ENCODE data around the gene LRRC72.
"Not testable (repeated sequence)": the region's sequence is repeated elsewhere in the genome, so short reads cannot be mapped to it uniquely, and the experiment has no call there.

Gene LRRC72

GRCh38 chr7:16590424-16590823, 63.8 kb downstream of the LRRC72 start:
- no peaks in the 10 kb centered on the region for H3K4me1 ChIP-seq (ENCODE audit: insufficient read depth, insufficient read length)
- no peak for DNase-seq (ENCODE audit: low read depth, low spot score)
- H3K9me3 ChIP-seq (ENCODE audit: insufficient read depth, low read length), result no peaks in the 10 kb centered on the region
- TF ChIP-seq YY1 (IDR thresholded peaks at IDR 0.05; ENCODE audit: insufficient read depth, insufficient read length) (no peak), ZNF274 (IDR thresholded peaks at IDR 0.05; ENCODE audit: low read depth, low read length) (no peak), SUZ12 (IDR thresholded peaks at IDR 0.05; ENCODE audit: extremely low read depth, insufficient read depth, insufficient read length) (no peak)
- H3K4me3 ChIP-seq (ENCODE audit: insufficient read length, low read depth), result no peak overlapping the region
- H3K27me3 ChIP-seq (ENCODE audit: insufficient read depth, insufficient read length), result no peaks in the 10 kb centered on the region
- H3K36me3 ChIP-seq (ENCODE audit: insufficient read depth, insufficient read length, low read length), result no peaks in the 10 kb centered on the region
- no peak overlapping the region for H3K9ac ChIP-seq (ENCODE audit: insufficient read length, low read depth)

GRCh38 chr7:16592395-16592794, 65.8 kb downstream of the LRRC72 start:
- Histone ChIP-seq H3K9ac (ENCODE audit: insufficient read length, low read depth) (no peak overlapping the region), H3K4me1 (ENCODE audit: insufficient read depth, insufficient read length) (no peaks in the 10 kb centered on the region), H3K9me3 (ENCODE audit: insufficient read depth, low read length) (no peaks in the 10 kb centered on the region), H3K36me3 (ENCODE audit: insufficient read depth, insufficient read length, low read length) (no peaks in the 10 kb centered on the region), H3K27me3 (ENCODE audit: insufficient read depth, insufficient read length) (no peaks in the 10 kb centered on the region), H3K4me3 (ENCODE audit: insufficient read length, low read depth) (no peak overlapping the region)
- no peak for DNase-seq (ENCODE audit: low read depth, low spot score)
- no peak for TF ChIP-seq ZNF274 (IDR thresholded peaks at IDR 0.05; ENCODE audit: low read depth, low read length)
- no peak for TF ChIP-seq SUZ12 (IDR thresholded peaks at IDR 0.05; ENCODE audit: extremely low read depth, insufficient read depth, insufficient read length)
- TF ChIP-seq YY1 (IDR thresholded peaks at IDR 0.05; ENCODE audit: insufficient read depth, insufficient read length), result no peak

DNA sequence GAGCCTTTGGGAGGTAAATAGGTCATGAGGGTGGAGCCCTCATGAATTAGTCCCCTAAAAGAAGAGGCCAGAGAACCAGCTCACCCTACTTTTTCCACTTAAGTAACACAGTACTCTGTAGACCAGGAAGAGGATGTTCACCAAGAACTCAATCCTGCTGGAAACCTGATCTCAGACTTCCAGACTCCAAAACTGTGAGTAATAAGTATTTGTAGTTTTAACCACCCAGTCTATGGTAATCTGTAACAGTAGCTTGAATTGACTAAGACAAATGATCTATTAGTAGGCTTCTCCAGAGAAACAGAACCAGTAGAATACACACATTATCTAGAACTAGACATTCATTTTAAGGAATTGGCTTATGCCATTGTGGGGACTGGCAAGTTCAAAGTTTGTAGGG, 67.4 kb downstream of the LRRC72 start:
- no peak for DNase-seq (ENCODE audit: low read depth, low spot score)
- Histone ChIP-seq H3K36me3 (ENCODE audit: insufficient read depth, insufficient read length, low read length) (no peaks in the 10 kb centered on the region), H3K4me3 (ENCODE audit: insufficient read length, low read depth) (no peak overlapping the region), H3K27me3 (ENCODE audit: insufficient read depth, insufficient read length) (no peaks in the 10 kb centered on the region), H3K4me1 (ENCODE audit: insufficient read depth, insufficient read length) (no peaks in the 10 kb centered on the region), H3K9me3 (ENCODE audit: insufficient read depth, low read length) (no peaks in the 10 kb centered on the region), H3K9ac (ENCODE audit: insufficient read length, low read depth) (no peak overlapping the region)
- TF ChIP-seq ZNF274 (IDR thresholded peaks at IDR 0.05; ENCODE audit: low read depth, low read length) (no peak), SUZ12 (IDR thresholded peaks at IDR 0.05; ENCODE audit: extremely low read depth, insufficient read depth, insufficient read length) (no peak), YY1 (IDR thresholded peaks at IDR 0.05; ENCODE audit: insufficient read depth, insufficient read length) (no peak)

GRCh38 chr7:16594676-16595075, 68.1 kb downstream of the LRRC72 start:
- H3K4me1 ChIP-seq (ENCODE audit: insufficient read depth, insufficient read length), result no peaks in the 10 kb centered on the region
- H3K9me3 ChIP-seq (ENCODE audit: insufficient read depth, low read length), result no peaks in the 10 kb centered on the region
- H3K9ac ChIP-seq (ENCODE audit: insufficient read length, low read depth), result no peak overlapping the region
- H3K36me3 ChIP-seq (ENCODE audit: insufficient read depth, insufficient read length, low read length), result no peaks in the 10 kb centered on the region
- TF ChIP-seq ZNF274 (IDR thresholded peaks at IDR 0.05; ENCODE audit: low read depth, low read length), result no peak
- TF ChIP-seq YY1 (IDR thresholded peaks at IDR 0.05; ENCODE audit: insufficient read depth, insufficient read length), result no peak
- TF ChIP-seq SUZ12 (IDR thresholded peaks at IDR 0.05; ENCODE audit: extremely low read depth, insufficient read depth, insufficient read length), result no peak
- H3K27me3 ChIP-seq (ENCODE audit: insufficient read depth, insufficient read length), result no peaks in the 10 kb centered on the region
- no peak for DNase-seq (ENCODE audit: low read depth, low spot score)
- H3K4me3 ChIP-seq (ENCODE audit: insufficient read length, low read depth), result no peak overlapping the region

GRCh38 chr7:16595596-16595995, 69.0 kb downstream of the LRRC72 start:
- not testable (repeated sequence) for H3K4me3 ChIP-seq (ENCODE audit: insufficient read length, low read depth); H3K4me1 ChIP-seq (ENCODE audit: insufficient read depth, insufficient read length); H3K27me3 ChIP-seq (ENCODE audit: insufficient read depth, insufficient read length); H3K9ac ChIP-seq (ENCODE audit: insufficient read length, low read depth); H3K36me3 ChIP-seq (ENCODE audit: insufficient read depth, insufficient read length, low read length); DNase-seq (ENCODE audit: low read depth, low spot score); H3K9me3 ChIP-seq (ENCODE audit: insufficient read depth, low read length)

DNA sequence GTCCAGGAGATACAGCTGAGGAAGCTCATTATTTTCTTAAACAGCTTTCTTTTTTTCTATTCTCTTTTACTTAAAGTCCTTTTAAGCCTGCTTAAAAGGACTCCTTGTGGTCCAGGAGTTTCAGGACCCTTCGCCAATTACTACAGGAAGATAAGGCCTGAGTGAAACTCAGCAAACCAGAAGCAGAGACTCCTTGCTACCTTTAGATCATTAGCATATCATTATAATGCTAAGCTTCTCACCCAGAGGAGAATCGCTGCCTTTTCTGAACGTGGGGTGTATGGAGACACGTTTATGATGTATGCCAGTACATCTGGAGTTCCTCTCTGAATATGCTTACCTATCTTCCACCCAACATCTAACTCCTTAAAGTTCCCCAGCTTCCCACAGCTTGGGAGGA, 71.4 kb downstream of the LRRC72 start:
- no peak for DNase-seq (ENCODE audit: low read depth, low spot score)
- H3K27me3 ChIP-seq (ENCODE audit: insufficient read depth, insufficient read length), result no peaks in the 10 kb centered on the region
- no peak overlapping the region for H3K9ac ChIP-seq (ENCODE audit: insufficient read length, low read depth)
- peaks cover 26% of the 10 kb centered on the region for H3K36me3 ChIP-seq (ENCODE audit: insufficient read depth, insufficient read length, low read length)
- H3K4me3 ChIP-seq (ENCODE audit: insufficient read length, low read depth), result no peak overlapping the region
- H3K9me3 ChIP-seq (ENCODE audit: insufficient read depth, low read length), result no peaks in the 10 kb centered on the region
- no peaks in the 10 kb centered on the region for H3K4me1 ChIP-seq (ENCODE audit: insufficient read depth, insufficient read length)
- TF ChIP-seq ZNF274 (IDR thresholded peaks at IDR 0.05; ENCODE audit: low read depth, low read length) (no peak), SUZ12 (IDR thresholded peaks at IDR 0.05; ENCODE audit: extremely low read depth, insufficient read depth, insufficient read length) (no peak), YY1 (IDR thresholded peaks at IDR 0.05; ENCODE audit: insufficient read depth, insufficient read length) (no peak)

GRCh38 chr7:16599860-16600259, 73.2 kb downstream of the LRRC72 start:
- peaks cover 38% of the 10 kb centered on the region for H3K36me3 ChIP-seq (ENCODE audit: insufficient read depth, insufficient read length, low read length)
- H3K9ac ChIP-seq (ENCODE audit: insufficient read length, low read depth), result no peak overlapping the region
- no peak for DNase-seq (ENCODE audit: low read depth, low spot score)
- H3K27me3 ChIP-seq (ENCODE audit: insufficient read depth, insufficient read length), result no peaks in the 10 kb centered on the region
- H3K9me3 ChIP-seq (ENCODE audit: insufficient read depth, low read length), result no peaks in the 10 kb centered on the region
- no peaks in the 10 kb centered on the region for H3K4me1 ChIP-seq (ENCODE audit: insufficient read depth, insufficient read length)
- H3K4me3 ChIP-seq (ENCODE audit: insufficient read length, low read depth), result no peak overlapping the region
- TF ChIP-seq SUZ12 (IDR thresholded peaks at IDR 0.05; ENCODE audit: extremely low read depth, insufficient read depth, insufficient read length) (no peak), YY1 (IDR thresholded peaks at IDR 0.05; ENCODE audit: insufficient read depth, insufficient read length) (no peak), ZNF274 (IDR thresholded peaks at IDR 0.05; ENCODE audit: low read depth, low read length) (no peak)

DNA sequence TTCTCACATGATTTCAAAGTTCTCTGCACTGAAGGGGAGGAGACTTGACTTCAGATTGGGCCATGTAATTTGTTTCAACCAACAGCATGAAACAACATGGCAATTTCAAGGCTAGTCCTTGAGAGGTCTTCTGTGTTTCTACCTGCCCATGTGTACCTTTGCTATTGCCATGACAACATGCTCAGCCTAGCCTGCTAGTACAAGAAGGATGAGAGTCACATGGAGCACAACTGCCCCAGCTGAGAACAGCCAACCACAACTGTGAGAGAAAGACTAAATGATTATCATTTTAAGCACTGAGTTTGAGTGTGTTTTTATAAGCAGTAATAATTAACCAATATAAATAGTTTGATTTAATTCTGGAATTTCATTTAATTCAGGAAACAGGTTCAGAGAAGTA, 77.0 kb downstream of the LRRC72 start:
- peaks cover 43% of the 10 kb centered on the region for H3K36me3 ChIP-seq (ENCODE audit: insufficient read depth, insufficient read length, low read length)
- no peak for TF ChIP-seq ZNF274 (IDR thresholded peaks at IDR 0.05; ENCODE audit: low read depth, low read length)
- TF ChIP-seq SUZ12 (IDR thresholded peaks at IDR 0.05; ENCODE audit: extremely low read depth, insufficient read depth, insufficient read length), result no peak
- no peak for TF ChIP-seq YY1 (IDR thresholded peaks at IDR 0.05; ENCODE audit: insufficient read depth, insufficient read length)

More for the DNA sequence above, 77.0 kb downstream of the LRRC72 start:
- H3K27me3 ChIP-seq (ENCODE audit: insufficient read depth, insufficient read length), result no peaks in the 10 kb centered on the region
- no peaks in the 10 kb centered on the region for H3K4me1 ChIP-seq (ENCODE audit: insufficient read depth, insufficient read length)
- no peak overlapping the region for H3K4me3 ChIP-seq (ENCODE audit: insufficient read length, low read depth)
- no peak overlapping the region for H3K9ac ChIP-seq (ENCODE audit: insufficient read length, low read depth)
- no peaks in the 10 kb centered on the region for H3K9me3 ChIP-seq (ENCODE audit: insufficient read depth, low read length)
- no peak for DNase-seq (ENCODE audit: low read depth, low spot score)
